Measurements from ENCODE around the gene CILP.

GRCh38 chr15:65146438-65146837 lies 64.8 kb downstream of the CILP start:
- TF ChIP-seq CTBP1 (IDR thresholded peaks at IDR 0.05; ENCODE audit: borderline replicate concordance) (no peak), BHLHE40 (IDR thresholded peaks at IDR 0.05; ENCODE audit: borderline replicate concordance) (no peak), SP1 (IDR thresholded peaks at IDR 0.05) (no peak), HDGF (IDR thresholded peaks at IDR 0.05; ENCODE audit: borderline replicate concordance) (no peak), ARNT (IDR thresholded peaks at IDR 0.05) (no peak)

All from HEK293T (cell line).